ENCODE measurements around the gene DMBX1.

The DMBX1 gene

GRCh38 chr1:46510341-46510997 lies 20.8 kb downstream of the DMBX1 start:
- no peaks in the 10 kb centered on the region for H3F3A ChIP-seq (ENCODE audit: control insufficient read depth, insufficient read depth)
- no peaks in the 10 kb centered on the region for H3K79me2 ChIP-seq (ENCODE audit: control insufficient read depth, low read length)
- H3K4me2 ChIP-seq (ENCODE audit: low read length) = no peak overlapping the region
- TF ChIP-seq EZH2phosphoT487 (IDR thresholded peaks at IDR 0.05; ENCODE audit: borderline replicate concordance, low read length) = no peak
- no peak for TF ChIP-seq CTCF (IDR thresholded peaks at IDR 0.05; ENCODE audit: low read depth, low read length, poor library complexity, severe bottlenecking)
- H3K4me3 ChIP-seq (ENCODE audit: low read length) = no peak overlapping the region
- H3K27ac ChIP-seq (ENCODE audit: low read depth, low read length) = no peak overlapping the region
- H3K36me3 ChIP-seq (ENCODE audit: control insufficient read depth, low read length) = no peaks in the 10 kb centered on the region
- H3K9me3 ChIP-seq (ENCODE audit: control insufficient read depth, insufficient read depth, low read length) = no peaks in the 10 kb centered on the region
- H3K9me2 ChIP-seq (replicated peaks; ENCODE audit: control insufficient read depth, low read length) = no peaks in the 10 kb centered on the region
- no peaks in the 10 kb centered on the region for H4K20me1 ChIP-seq (ENCODE audit: control insufficient read depth, insufficient read depth, low read depth, low read length)
- H3K27me3 ChIP-seq (ENCODE audit: control insufficient read depth, low read length) = peaks cover 14% of the 10 kb centered on the region; the same call in 1 of the 2 replicates
- H3K4me1 ChIP-seq (ENCODE audit: control insufficient read depth, low read length) = no peaks in the 10 kb centered on the region

- Histone ChIP-seq H3K9me3 (ENCODE audit: control insufficient read depth, insufficient read depth, low read length) (no peaks in the 10 kb centered on the region), H3K27ac (ENCODE audit: low read depth, low read length) (no peak overlapping the region), H3K9me2 (replicated peaks; ENCODE audit: control insufficient read depth, low read length) (no peaks in the 10 kb centered on the region), H3K27me3 (ENCODE audit: control insufficient read depth, low read length) (peaks cover 14% of the 10 kb centered on the region; the same call in 1 of the 2 replicates), H3K79me2 (ENCODE audit: control insufficient read depth, low read length) (no peaks in the 10 kb centered on the region), H3F3A (ENCODE audit: control insufficient read depth, insufficient read depth) (no peaks in the 10 kb centered on the region), H3K4me1 (ENCODE audit: control insufficient read depth, low read length) (no peaks in the 10 kb centered on the region), H3K36me3 (ENCODE audit: control insufficient read depth, low read length) (no peaks in the 10 kb centered on the region), H4K20me1 (ENCODE audit: control insufficient read depth, insufficient read depth, low read depth, low read length) (no peaks in the 10 kb centered on the region), H3K4me3 (ENCODE audit: low read length) (no peak overlapping the region), H3K4me2 (ENCODE audit: low read length) (no peak overlapping the region)
- no peak for TF ChIP-seq EZH2phosphoT487 (IDR thresholded peaks at IDR 0.05; ENCODE audit: borderline replicate concordance, low read length)
- TF ChIP-seq CTCF (IDR thresholded peaks at IDR 0.05; ENCODE audit: low read depth, low read length, poor library complexity, severe bottlenecking) = no peak
Observed at GRCh38 chr1:46510998-46511365, 21.3 kb downstream of the DMBX1 start.

- H3K27me3 ChIP-seq (ENCODE audit: control insufficient read depth, low read length) = peaks cover 19% of the 10 kb centered on the region; the same call in 1 of the 2 replicates
- no peaks in the 10 kb centered on the region for H3K9me2 ChIP-seq (replicated peaks; ENCODE audit: control insufficient read depth, low read length)
- H3K27ac ChIP-seq (ENCODE audit: low read depth, low read length) = no peak overlapping the region
- H3K79me2 ChIP-seq (ENCODE audit: control insufficient read depth, low read length) = no peaks in the 10 kb centered on the region
- no peaks in the 10 kb centered on the region for H3F3A ChIP-seq (ENCODE audit: control insufficient read depth, insufficient read depth)
- no peaks in the 10 kb centered on the region for H3K9me3 ChIP-seq (ENCODE audit: control insufficient read depth, insufficient read depth, low read length)
- H3K4me2 ChIP-seq (ENCODE audit: low read length) = no peak overlapping the region
- no peaks in the 10 kb centered on the region for H3K4me1 ChIP-seq (ENCODE audit: control insufficient read depth, low read length)
- TF ChIP-seq EZH2phosphoT487 (IDR thresholded peaks at IDR 0.05; ENCODE audit: borderline replicate concordance, low read length) (no peak), CTCF (IDR thresholded peaks at IDR 0.05; ENCODE audit: low read depth, low read length, poor library complexity, severe bottlenecking) (no peak)
- no peaks in the 10 kb centered on the region; the same call in 1 of the 2 replicates for H4K20me1 ChIP-seq (ENCODE audit: control insufficient read depth, insufficient read depth, low read depth, low read length)
- H3K4me3 ChIP-seq (ENCODE audit: low read length) = no peak overlapping the region
- H3K36me3 ChIP-seq (ENCODE audit: control insufficient read depth, low read length) = no peaks in the 10 kb centered on the region
Observed at GRCh38 chr1:46512135-46512791, 22.6 kb downstream of the DMBX1 start.
